SK-N-SH (cell line): ENCODE results near the gene SUPT3H.

Experiments used
- EP300 ChIP-seq, 2 experiments: IDR thresholded peaks; 2 replicates each; pipeline versions ENCODE4 v1.4.0 to v1.6.1; 2012; ENCODE audit warnings: borderline replicate concordance in 1 of 2, low read depth in 1 of 2, low read length in 1 of 2
- FOXJ3 ChIP-seq: sonication (generic); formaldehyde crosslinking; IDR thresholded peaks from 2 replicates; pipeline ENCODE4 v1.5.1; 2020; ENCODE audit warnings: mild to moderate bottlenecking, missing genetic modification reagents
- JUND ChIP-seq: IDR thresholded peaks from 2 replicates; pipeline ENCODE4 v1.4.0; 2012
- SIN3A ChIP-seq: IDR thresholded peaks from 2 replicates; pipeline ENCODE4 v1.6.1; 2012; ENCODE audit warnings: low read depth, mild to moderate bottlenecking, low read length, moderate library complexity, borderline replicate concordance
- TAF1 ChIP-seq: IDR thresholded peaks from 2 replicates; pipeline ENCODE4 v1.6.1; 2012; ENCODE audit warnings: low read depth, mild to moderate bottlenecking, low read length, moderate library complexity, borderline replicate concordance
- YY1 ChIP-seq: IDR thresholded peaks from 2 replicates; pipeline ENCODE4 v1.4.0; 2012; ENCODE audit warnings: low read depth, mild to moderate bottlenecking
- TF ChIP-seq, protein P1 (sequence below): IDR thresholded peaks from 2 replicates; pipeline ENCODE4 v1.4.0; 2012; ENCODE audit warnings: low read depth, borderline replicate concordance
- TF ChIP-seq, protein P2 (sequence below): fragments of 200-600 bp; sonication (generic); IDR thresholded peaks from 2 replicates; pipeline ENCODE4 v1.6.1; 2017; ENCODE audit warnings: antibody characterized with exemption, mild to moderate bottlenecking, moderate library complexity
- TF ChIP-seq, protein P3 (sequence below): fragments of 150-350 bp; IDR thresholded peaks from 2 replicates; pipeline ENCODE4 v1.6.1; 2017; ENCODE audit warnings: antibody characterized with exemption, low read length, low read depth, borderline replicate concordance
- TF ChIP-seq, protein P4 (sequence below): IDR thresholded peaks from 2 replicates; pipeline ENCODE4 v1.4.0; 2012; ENCODE audit warnings: low read depth

DNA sequence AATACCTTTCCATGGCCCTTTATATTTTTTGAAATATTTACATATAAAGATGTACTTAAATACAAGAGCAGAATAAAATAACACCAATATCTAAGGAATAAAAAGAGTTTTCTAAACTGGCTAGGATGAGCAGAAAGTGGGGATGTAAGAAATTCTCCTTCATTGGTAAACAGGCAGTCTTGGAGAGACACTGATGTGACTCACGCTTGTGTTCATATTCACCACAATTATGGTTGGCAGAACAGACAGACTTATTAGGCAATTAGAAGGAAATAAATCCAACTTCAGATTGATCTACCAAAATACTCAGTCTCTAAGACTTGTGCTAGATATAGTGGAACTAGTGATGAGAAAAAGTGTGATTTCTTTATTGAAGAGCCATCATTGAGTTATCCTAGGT is 526.6 kb downstream of the SUPT3H start:
- TF ChIP-seq JUND (no peak), EP300 (IDR thresholded peaks at IDR 0.05; ENCODE audit: borderline replicate concordance in 1 of 2, low read depth in 1 of 2, low read length in 1 of 2) (no peak), YY1 (no peak), SIN3A (no peak), FOXJ3 (CRISPR knock-in tag) (no peak), TAF1 (no peak)
- TF ChIP-seq, protein P1, sequence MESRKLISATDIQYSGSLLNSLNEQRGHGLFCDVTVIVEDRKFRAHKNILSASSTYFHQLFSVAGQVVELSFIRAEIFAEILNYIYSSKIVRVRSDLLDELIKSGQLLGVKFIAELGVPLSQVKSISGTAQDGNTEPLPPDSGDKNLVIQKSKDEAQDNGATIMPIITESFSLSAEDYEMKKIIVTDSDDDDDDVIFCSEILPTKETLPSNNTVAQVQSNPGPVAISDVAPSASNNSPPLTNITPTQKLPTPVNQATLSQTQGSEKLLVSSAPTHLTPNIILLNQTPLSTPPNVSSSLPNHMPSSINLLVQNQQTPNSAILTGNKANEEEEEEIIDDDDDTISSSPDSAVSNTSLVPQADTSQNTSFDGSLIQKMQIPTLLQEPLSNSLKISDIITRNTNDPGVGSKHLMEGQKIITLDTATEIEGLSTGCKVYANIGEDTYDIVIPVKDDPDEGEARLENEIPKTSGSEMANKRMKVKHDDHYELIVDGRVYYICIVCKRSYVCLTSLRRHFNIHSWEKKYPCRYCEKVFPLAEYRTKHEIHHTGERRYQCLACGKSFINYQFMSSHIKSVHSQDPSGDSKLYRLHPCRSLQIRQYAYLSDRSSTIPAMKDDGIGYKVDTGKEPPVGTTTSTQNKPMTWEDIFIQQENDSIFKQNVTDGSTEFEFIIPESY: no peak
- TF ChIP-seq, protein P2, sequence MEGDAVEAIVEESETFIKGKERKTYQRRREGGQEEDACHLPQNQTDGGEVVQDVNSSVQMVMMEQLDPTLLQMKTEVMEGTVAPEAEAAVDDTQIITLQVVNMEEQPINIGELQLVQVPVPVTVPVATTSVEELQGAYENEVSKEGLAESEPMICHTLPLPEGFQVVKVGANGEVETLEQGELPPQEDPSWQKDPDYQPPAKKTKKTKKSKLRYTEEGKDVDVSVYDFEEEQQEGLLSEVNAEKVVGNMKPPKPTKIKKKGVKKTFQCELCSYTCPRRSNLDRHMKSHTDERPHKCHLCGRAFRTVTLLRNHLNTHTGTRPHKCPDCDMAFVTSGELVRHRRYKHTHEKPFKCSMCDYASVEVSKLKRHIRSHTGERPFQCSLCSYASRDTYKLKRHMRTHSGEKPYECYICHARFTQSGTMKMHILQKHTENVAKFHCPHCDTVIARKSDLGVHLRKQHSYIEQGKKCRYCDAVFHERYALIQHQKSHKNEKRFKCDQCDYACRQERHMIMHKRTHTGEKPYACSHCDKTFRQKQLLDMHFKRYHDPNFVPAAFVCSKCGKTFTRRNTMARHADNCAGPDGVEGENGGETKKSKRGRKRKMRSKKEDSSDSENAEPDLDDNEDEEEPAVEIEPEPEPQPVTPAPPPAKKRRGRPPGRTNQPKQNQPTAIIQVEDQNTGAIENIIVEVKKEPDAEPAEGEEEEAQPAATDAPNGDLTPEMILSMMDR: no peak
- TF ChIP-seq, protein P3, sequence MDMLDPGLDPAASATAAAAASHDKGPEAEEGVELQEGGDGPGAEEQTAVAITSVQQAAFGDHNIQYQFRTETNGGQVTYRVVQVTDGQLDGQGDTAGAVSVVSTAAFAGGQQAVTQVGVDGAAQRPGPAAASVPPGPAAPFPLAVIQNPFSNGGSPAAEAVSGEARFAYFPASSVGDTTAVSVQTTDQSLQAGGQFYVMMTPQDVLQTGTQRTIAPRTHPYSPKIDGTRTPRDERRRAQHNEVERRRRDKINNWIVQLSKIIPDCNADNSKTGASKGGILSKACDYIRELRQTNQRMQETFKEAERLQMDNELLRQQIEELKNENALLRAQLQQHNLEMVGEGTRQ: no peak
- TF ChIP-seq, protein P4, sequence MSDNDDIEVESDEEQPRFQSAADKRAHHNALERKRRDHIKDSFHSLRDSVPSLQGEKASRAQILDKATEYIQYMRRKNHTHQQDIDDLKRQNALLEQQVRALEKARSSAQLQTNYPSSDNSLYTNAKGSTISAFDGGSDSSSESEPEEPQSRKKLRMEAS: no peak
